ENCODE results near the gene ARF6.

The ARF6 gene

DNA sequence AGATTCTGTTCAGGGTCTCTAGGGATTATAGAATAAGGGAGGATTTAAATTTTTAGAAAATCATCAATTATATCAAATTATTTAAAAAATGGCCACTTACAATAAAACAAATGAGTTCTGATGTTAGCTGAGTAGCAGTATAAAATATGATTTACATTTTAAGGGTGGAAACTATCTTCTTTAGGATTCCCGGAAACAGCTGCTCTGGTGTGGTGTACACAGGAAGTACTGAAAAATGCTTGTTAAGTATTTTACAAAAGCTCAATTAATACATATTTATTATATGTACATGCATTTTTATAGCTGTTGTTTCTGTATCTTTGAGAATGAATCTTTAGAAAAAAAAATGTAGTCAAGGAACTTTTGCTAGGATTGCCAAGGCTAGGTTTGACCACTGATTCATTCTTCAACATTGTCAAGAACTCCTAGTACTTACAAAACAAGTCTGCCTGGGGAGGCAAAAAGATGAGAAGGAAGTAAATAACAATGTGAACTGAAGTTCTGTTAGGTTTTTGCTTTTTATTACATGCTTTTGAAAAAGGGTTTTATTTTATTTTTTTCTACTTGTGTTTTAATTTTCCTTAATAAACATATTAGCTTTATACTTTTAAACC, 48.0 kb downstream of the ARF6 start:
- no peak for DNase-seq (ENCODE audit: low read depth in 2 of 2)

DNA sequence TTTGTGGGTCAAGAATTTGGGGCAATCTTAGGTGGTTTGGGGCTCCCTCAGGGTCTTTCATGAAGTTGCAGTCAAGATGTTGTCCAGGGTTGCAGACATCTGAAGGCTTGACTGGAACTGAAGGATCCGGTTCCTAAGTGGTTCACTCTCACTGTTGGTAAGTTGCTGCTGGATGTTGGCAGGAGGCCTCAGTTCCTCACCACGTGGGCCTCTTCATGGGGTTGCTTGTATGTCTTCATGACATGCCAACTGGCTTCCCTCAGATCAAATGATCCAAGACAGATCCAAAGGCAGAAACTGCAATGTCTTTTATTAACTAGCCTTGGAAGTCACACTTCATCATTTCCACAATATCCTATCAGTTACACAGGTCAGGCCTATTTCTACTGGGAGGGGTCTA, 49.2 kb downstream of the ARF6 start:
- no peak for DNase-seq (ENCODE audit: low read depth in 2 of 2)

DNA sequence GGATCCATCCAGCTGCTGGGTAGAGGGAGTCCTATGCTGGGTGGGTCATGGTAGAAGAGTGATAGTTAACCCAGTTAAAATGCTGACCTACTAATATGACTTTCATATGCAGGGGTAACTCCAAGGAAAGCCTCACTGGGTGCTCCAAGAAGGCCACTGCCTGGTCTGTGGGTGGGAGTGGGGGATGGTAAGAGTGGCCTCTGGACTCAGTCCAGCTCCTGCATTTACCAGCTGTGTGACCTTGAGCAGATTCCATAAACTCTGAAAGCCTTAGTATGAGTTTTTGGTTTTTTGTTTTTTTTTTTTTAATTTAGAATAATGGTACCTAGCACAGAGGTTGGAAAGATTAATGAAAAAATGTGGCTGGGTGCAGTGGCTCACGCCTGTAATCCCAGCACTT, 51.6 kb downstream of the ARF6 start:
- DNase-seq (ENCODE audit: low read depth in 2 of 2) = no peak

DNA sequence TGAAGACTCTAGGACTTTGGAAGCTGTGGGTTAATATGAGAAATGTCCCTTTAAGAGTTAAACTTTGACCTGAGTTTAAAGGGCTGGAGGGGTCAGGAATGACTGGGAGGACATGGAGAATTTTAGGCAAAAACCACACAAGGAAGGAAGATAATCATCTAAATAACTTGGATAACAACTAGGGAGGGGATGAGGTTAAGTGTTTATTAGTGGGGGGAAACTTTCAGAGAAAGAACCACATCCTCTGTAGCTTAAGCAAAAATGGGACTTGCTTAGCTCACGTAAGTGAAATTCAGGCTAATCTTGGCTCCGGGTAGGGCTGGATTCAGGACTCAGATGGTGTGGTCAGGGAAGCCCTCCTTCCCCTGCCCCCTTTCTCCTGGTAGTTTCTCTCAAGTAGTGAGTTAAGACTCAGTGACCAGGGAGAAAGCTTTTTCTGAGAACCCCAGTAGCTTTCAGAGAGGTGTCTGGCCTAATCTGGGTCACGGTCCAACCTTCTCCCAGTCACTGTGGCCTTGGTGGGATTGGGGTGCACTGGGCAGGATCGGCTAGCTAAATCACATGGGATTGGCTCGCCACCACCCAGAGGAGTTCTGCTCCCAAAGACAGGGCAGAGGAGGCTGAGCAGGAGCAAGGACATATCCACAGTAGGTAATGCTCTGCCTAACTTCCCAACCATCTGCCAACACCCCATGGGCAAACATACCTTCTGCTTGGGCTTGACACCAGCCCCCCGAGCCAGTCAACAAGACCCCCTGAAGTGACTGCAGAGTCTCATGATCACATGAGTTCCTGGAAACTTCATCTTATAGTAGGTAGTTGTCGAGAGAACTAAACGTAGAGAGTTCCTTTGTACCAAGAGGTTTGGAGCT, 52.8 kb downstream of the ARF6 start:
- no peak for DNase-seq (ENCODE audit: low read depth in 2 of 2)
